Measurements from ENCODE around the gene IL12RB2. TPM values are rescaled to one million over a fixed set of nuclear protein-coding genes. Genes with fewer than 3 reads are reported as not detected.

Gene IL12RB2
- total and polyA plus RNA-seq, 2 donors from 2014 or later: 0.26 to 1.5 TPM

GRCh38 chr1:67376381-67376780, 68.7 kb downstream of the IL12RB2 start:
- no peaks in the 10 kb centered on the region for H3K36me3 ChIP-seq (ENCODE audit: control insufficient read depth in 2 of 3, insufficient read depth in 3 of 3, low read length in 3 of 3)
- H3K9ac ChIP-seq (ENCODE audit: low read length in 3 of 3): no peak overlapping the region
- no peak for FAIRE-seq
- no peak overlapping the region for H3K4me3 ChIP-seq (ENCODE audit: low read length in 3 of 3)
- H3K27ac ChIP-seq (ENCODE audit: low read depth in 2 of 2, low read length in 2 of 2): no peak overlapping the region
- no peak for DNase-seq
- H3K27me3 ChIP-seq (ENCODE audit: control insufficient read depth, insufficient read depth, low read length): no peaks in the 10 kb centered on the region
- intact Hi-C loops (cut with DNase I): no loop called here
- H3K4me1 ChIP-seq (ENCODE audit: control insufficient read depth in 2 of 3, insufficient read depth in 2 of 3, low read depth in 1 of 3, low read length in 3 of 3): no peaks in the 10 kb centered on the region
- TF ChIP-seq, protein P1, sequence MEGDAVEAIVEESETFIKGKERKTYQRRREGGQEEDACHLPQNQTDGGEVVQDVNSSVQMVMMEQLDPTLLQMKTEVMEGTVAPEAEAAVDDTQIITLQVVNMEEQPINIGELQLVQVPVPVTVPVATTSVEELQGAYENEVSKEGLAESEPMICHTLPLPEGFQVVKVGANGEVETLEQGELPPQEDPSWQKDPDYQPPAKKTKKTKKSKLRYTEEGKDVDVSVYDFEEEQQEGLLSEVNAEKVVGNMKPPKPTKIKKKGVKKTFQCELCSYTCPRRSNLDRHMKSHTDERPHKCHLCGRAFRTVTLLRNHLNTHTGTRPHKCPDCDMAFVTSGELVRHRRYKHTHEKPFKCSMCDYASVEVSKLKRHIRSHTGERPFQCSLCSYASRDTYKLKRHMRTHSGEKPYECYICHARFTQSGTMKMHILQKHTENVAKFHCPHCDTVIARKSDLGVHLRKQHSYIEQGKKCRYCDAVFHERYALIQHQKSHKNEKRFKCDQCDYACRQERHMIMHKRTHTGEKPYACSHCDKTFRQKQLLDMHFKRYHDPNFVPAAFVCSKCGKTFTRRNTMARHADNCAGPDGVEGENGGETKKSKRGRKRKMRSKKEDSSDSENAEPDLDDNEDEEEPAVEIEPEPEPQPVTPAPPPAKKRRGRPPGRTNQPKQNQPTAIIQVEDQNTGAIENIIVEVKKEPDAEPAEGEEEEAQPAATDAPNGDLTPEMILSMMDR (IDR thresholded peaks at IDR 0.05; ENCODE audit: borderline replicate concordance, extremely low read depth, insufficient read depth): no peak
- H3K9me3 ChIP-seq (ENCODE audit: control insufficient read depth in 2 of 3, insufficient read depth in 1 of 3, low read length in 3 of 3): no peaks in the 10 kb centered on the region

DNA sequence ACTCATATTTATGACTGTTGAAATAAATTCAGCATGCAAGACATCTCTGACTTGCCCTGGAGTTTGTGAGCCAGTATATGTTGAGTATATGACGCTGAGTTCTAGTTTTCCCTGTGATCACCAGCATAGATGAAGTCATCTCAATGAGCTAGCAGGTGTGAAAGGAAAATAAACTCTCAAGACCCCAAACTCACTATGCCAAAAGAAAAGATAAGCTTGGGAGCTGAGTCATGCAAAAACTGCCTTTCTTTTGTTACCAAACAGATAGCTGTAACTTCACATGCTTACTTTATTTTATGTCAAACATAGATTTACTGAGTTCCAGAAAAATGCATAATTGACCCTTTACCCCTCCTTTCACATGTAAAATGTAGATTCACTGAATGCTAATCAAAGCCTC, 69.6 kb downstream of the IL12RB2 start:
- no peaks in the 10 kb centered on the region for H3K27me3 ChIP-seq (ENCODE audit: control insufficient read depth, insufficient read depth, low read length)
- no peaks in the 10 kb centered on the region for H3K36me3 ChIP-seq (ENCODE audit: control insufficient read depth in 2 of 3, insufficient read depth in 3 of 3, low read length in 3 of 3)
- no peaks in the 10 kb centered on the region for H3K9me3 ChIP-seq (ENCODE audit: control insufficient read depth in 2 of 3, insufficient read depth in 1 of 3, low read length in 3 of 3)
- no peaks in the 10 kb centered on the region for H3K4me1 ChIP-seq (ENCODE audit: control insufficient read depth in 2 of 3, insufficient read depth in 2 of 3, low read depth in 1 of 3, low read length in 3 of 3)
- intact Hi-C loops (cut with DNase I): no loop called here
- H3K4me3 ChIP-seq (ENCODE audit: low read length in 3 of 3): no peak overlapping the region
- no peak overlapping the region for H3K9ac ChIP-seq (ENCODE audit: low read length in 3 of 3)
- DNase-seq (no peak), FAIRE-seq (no peak)
- TF ChIP-seq, protein P1 (IDR thresholded peaks at IDR 0.05; ENCODE audit: borderline replicate concordance, extremely low read depth, insufficient read depth): no peak
- H3K27ac ChIP-seq (ENCODE audit: low read depth in 2 of 2, low read length in 2 of 2): no peak overlapping the region

DNA sequence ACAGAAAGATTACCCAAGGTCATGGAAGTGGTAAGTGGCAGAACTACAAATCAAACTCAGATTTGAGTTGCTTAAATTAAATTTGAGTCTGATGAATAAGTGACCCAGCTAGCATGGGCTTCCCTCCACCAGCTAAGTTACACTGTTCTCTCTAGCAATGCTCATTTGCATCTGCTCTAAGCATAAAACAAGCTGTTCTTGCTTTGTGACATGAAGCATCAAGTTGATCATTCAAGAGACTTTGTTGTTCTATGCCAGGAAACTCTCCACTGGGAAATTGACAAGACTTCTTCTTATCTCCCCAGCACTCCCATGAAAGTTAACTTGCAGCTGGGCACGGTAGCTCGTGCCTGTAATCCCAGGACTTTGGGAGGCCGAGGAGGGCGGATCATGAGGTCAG, 73.5 kb downstream of the IL12RB2 start:
- no peak for FAIRE-seq
- H3K27me3 ChIP-seq (ENCODE audit: control insufficient read depth, insufficient read depth, low read length): no peaks in the 10 kb centered on the region
- H3K9me3 ChIP-seq (ENCODE audit: control insufficient read depth in 2 of 3, insufficient read depth in 1 of 3, low read length in 3 of 3): peaks cover 0 to 7% (median 0%) of the 10 kb centered on the region in 3 donors
- no peak overlapping the region for H3K4me3 ChIP-seq (ENCODE audit: low read length in 3 of 3)
- no peak for DNase-seq
- intact Hi-C loops (cut with DNase I): no loop called here
- no peak overlapping the region for H3K9ac ChIP-seq (ENCODE audit: low read length in 3 of 3)
- H3K4me1 ChIP-seq (ENCODE audit: control insufficient read depth in 2 of 3, insufficient read depth in 2 of 3, low read depth in 1 of 3, low read length in 3 of 3): no peaks in the 10 kb centered on the region
- no peaks in the 10 kb centered on the region for H3K36me3 ChIP-seq (ENCODE audit: control insufficient read depth in 2 of 3, insufficient read depth in 3 of 3, low read length in 3 of 3)
- no peak overlapping the region for H3K27ac ChIP-seq (ENCODE audit: low read depth in 2 of 2, low read length in 2 of 2)
- TF ChIP-seq, protein P1 (IDR thresholded peaks at IDR 0.05; ENCODE audit: borderline replicate concordance, extremely low read depth, insufficient read depth): no peak

DNA sequence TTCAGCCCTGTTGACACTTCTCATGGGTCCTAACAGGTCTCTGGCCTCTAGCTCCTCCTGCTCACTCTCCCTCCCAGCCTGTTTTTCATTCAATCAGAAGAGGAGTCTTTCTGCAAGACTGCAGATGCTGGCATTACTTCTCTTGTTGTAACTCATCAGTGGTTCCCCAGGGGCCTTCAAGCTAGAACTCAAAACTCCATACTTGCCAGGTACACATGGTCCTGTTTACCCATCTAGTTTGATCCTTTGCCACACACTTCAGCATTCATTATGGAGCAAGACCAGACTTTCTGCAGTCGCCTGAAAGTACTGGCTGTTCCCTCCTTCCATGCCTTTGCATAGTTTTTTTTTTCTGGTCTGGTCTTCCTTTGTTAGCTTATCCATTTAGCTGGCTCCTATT, 74.6 kb downstream of the IL12RB2 start:
- H3K27me3 ChIP-seq (ENCODE audit: control insufficient read depth, insufficient read depth, low read length): no peaks in the 10 kb centered on the region
- no peaks in the 10 kb centered on the region for H3K4me1 ChIP-seq (ENCODE audit: control insufficient read depth in 2 of 3, insufficient read depth in 2 of 3, low read depth in 1 of 3, low read length in 3 of 3)
- H3K4me3 ChIP-seq (ENCODE audit: low read length in 3 of 3): no peak overlapping the region
- FAIRE-seq (no peak), DNase-seq (no peak)
- no peak overlapping the region for H3K9ac ChIP-seq (ENCODE audit: low read length in 3 of 3)
- intact Hi-C loops (cut with DNase I): no loop called here
- TF ChIP-seq, protein P1 (IDR thresholded peaks at IDR 0.05; ENCODE audit: borderline replicate concordance, extremely low read depth, insufficient read depth): no peak
- no peak overlapping the region for H3K27ac ChIP-seq (ENCODE audit: low read depth in 2 of 2, low read length in 2 of 2)
- H3K9me3 ChIP-seq (ENCODE audit: control insufficient read depth in 2 of 3, insufficient read depth in 1 of 3, low read length in 3 of 3): peaks cover 0 to 7% (median 0%) of the 10 kb centered on the region in 3 donors
- H3K36me3 ChIP-seq (ENCODE audit: control insufficient read depth in 2 of 3, insufficient read depth in 3 of 3, low read length in 3 of 3): no peaks in the 10 kb centered on the region

Data from kidney (tissue), 14 donors.